Parathyroid adenoma (tissue), 2 donors: ENCODE data around the gene DPEP3.

Experiments used
- H2AFZ ChIP-seq: fragments of 300-600 bp; sonication (generic); one replicate; pipeline ENCODE4 v1.7.0; 2017; ENCODE audit warnings: antibody characterized with exemption, mild to moderate bottlenecking
- H3K27ac ChIP-seq: fragments of 300-600 bp; sonication (generic); one replicate; pipeline ENCODE4 v1.7.0; 2017
- H3K27me3 ChIP-seq: fragments of 300-600 bp; sonication (generic); one replicate; pipeline ENCODE4 v1.7.0; 2017; ENCODE audit warnings: low read length; ENCODE audit not compliant: control insufficient read depth, insufficient read depth
- H3K36me3 ChIP-seq: fragments of 300-600 bp; sonication (generic); one replicate; pipeline ENCODE4 v1.7.0; 2017; ENCODE audit warnings: low read length; ENCODE audit not compliant: control insufficient read depth, insufficient read depth
- H3K4me1 ChIP-seq: fragments of 300-600 bp; sonication (generic); one replicate; pipeline ENCODE4 v1.7.0; 2017; ENCODE audit warnings: control low read depth
- H3K4me2 ChIP-seq: fragments of 300-600 bp; sonication (generic); one replicate; pipeline ENCODE4 v1.7.0; 2017; ENCODE audit warnings: low read length
- H3K4me3 ChIP-seq: fragments of 300-600 bp; sonication (generic); one replicate; pipeline ENCODE4 v1.7.0; 2017; ENCODE audit warnings: low read depth, low read length
- H3K79me2 ChIP-seq: fragments of 300-600 bp; sonication (generic); one replicate; pipeline ENCODE4 v1.7.0; 2017; ENCODE audit warnings: control low read depth
- H3K9ac ChIP-seq: fragments of 300-600 bp; sonication (generic); one replicate; pipeline ENCODE4 v1.7.0; 2017; ENCODE audit warnings: mild to moderate bottlenecking
- H3K9me3 ChIP-seq: fragments of 300-600 bp; sonication (generic); one replicate; pipeline ENCODE4 v1.7.0; 2017; ENCODE audit warnings: low read length; ENCODE audit not compliant: control insufficient read depth
- CTCF ChIP-seq: fragments of 300-600 bp; sonication (generic); IDR thresholded peaks from one replicate; pipeline ENCODE4 v1.7.0; 2017; ENCODE audit warnings: antibody characterized with exemption, mild to moderate bottlenecking
- donor health status: primary hyperparathyroidism.

DPEP3 gene

GRCh38 chr16:67933805-67934204, 46.5 kb downstream of the DPEP3 start:
- H3K9me3 ChIP-seq, result no peaks in the 10 kb centered on the region
- no peaks in the 10 kb centered on the region for H3K27me3 ChIP-seq
- H3K4me3 ChIP-seq, result no peak overlapping the region
- no peak for TF ChIP-seq CTCF
- H2AFZ ChIP-seq, result no peak overlapping the region
- no peak overlapping the region for H3K27ac ChIP-seq
- H3K79me2 ChIP-seq, result peaks cover 3% of the 10 kb centered on the region
- no peak overlapping the region for H3K9ac ChIP-seq
- no peaks in the 10 kb centered on the region for H3K36me3 ChIP-seq
- H3K4me1 ChIP-seq, result peaks cover 12% of the 10 kb centered on the region
- H3K4me2 ChIP-seq, result no peak overlapping the region

- H2AFZ ChIP-seq, result no peak overlapping the region
- H3K4me1 ChIP-seq, result peaks cover 12% of the 10 kb centered on the region
- H3K36me3 ChIP-seq, result no peaks in the 10 kb centered on the region
- no peak overlapping the region for H3K4me2 ChIP-seq
- no peaks in the 10 kb centered on the region for H3K27me3 ChIP-seq
- peaks cover 6% of the 10 kb centered on the region for H3K79me2 ChIP-seq
- H3K4me3 ChIP-seq, result no peak overlapping the region
- no peak overlapping the region for H3K9ac ChIP-seq
- H3K9me3 ChIP-seq, result no peaks in the 10 kb centered on the region
- TF ChIP-seq CTCF, result no peak
- no peak overlapping the region for H3K27ac ChIP-seq
Observed at GRCh38 chr16:67932462-67932840, 47.8 kb downstream of the DPEP3 start.

GRCh38 chr16:67931712-67932461, 48.4 kb downstream of the DPEP3 start, which contains the start of gene CTRL:
Gene CTRL, minus strand, starts transcription at chr16:67931862. Its CDS starts 10 bp downstream, at chr16:67931852.
- no peaks in the 10 kb centered on the region for H3K27me3 ChIP-seq
- peaks cover 6% of the 10 kb centered on the region for H3K79me2 ChIP-seq
- no peak within 1 kb of the TSS for H2AFZ ChIP-seq
- H3K36me3 ChIP-seq, result no peaks in the 10 kb centered on the region
- no peak within 1 kb of the TSS for H3K4me2 ChIP-seq
- H3K9me3 ChIP-seq, result no peaks in the 10 kb centered on the region
- no peak within 1 kb of the TSS for H3K4me3 ChIP-seq
- H3K4me1 ChIP-seq, result peaks cover 8% of the 10 kb centered on the region
- H3K27ac ChIP-seq, result no peak within 1 kb of the TSS
- no peak within 1 kb of the TSS for H3K9ac ChIP-seq
- TF ChIP-seq CTCF, result no peak

- no peak overlapping the region for H3K27ac ChIP-seq
- no peaks in the 10 kb centered on the region for H3K27me3 ChIP-seq
- peaks cover 5% of the 10 kb centered on the region for H3K4me1 ChIP-seq
- TF ChIP-seq CTCF, result no peak
- no peaks in the 10 kb centered on the region for H3K9me3 ChIP-seq
- H2AFZ ChIP-seq, result no peak overlapping the region
- H3K79me2 ChIP-seq, result peaks cover 6% of the 10 kb centered on the region
- no peaks in the 10 kb centered on the region for H3K36me3 ChIP-seq
- no peak overlapping the region for H3K9ac ChIP-seq
- no peak overlapping the region for H3K4me2 ChIP-seq
- no peak overlapping the region for H3K4me3 ChIP-seq
Observed at GRCh38 chr16:67930678-67931211, 49.6 kb downstream of the DPEP3 start.

- H3K4me1 ChIP-seq, result peaks cover 3% of the 10 kb centered on the region
- no peak overlapping the region for H3K4me3 ChIP-seq
- no peaks in the 10 kb centered on the region for H3K36me3 ChIP-seq
- no peak overlapping the region for H3K4me2 ChIP-seq
- no peak overlapping the region for H3K9ac ChIP-seq
- H3K27ac ChIP-seq, result no peak overlapping the region
- no peak for TF ChIP-seq CTCF
- no peak overlapping the region for H2AFZ ChIP-seq
- H3K79me2 ChIP-seq, result peaks cover 9% of the 10 kb centered on the region
- no peaks in the 10 kb centered on the region for H3K9me3 ChIP-seq
- H3K27me3 ChIP-seq, result no peaks in the 10 kb centered on the region
Observed at GRCh38 chr16:67930191-67930590, 50.1 kb downstream of the DPEP3 start.
